HepG2 (cell line): ENCODE data around the gene GPR148. TPM values are rescaled to one million over a fixed set of nuclear protein-coding genes. Genes with fewer than 3 reads are reported as not detected.
A peak's percentile ranks its signal among the peaks of the same experiment; 100 is the strongest.

ENCODE experiments used
- AGO1 ChIP-seq: fragments of 200-400 bp; formaldehyde crosslinking; IDR thresholded peaks from 2 replicates; pipeline ENCODE4 v1.6.1; 2017; ENCODE audit warnings: mild to moderate bottlenecking, low read depth, low read length, moderate library complexity; ENCODE audit not compliant: poor library complexity, severe bottlenecking
- ATF5 ChIP-seq: sonication (generic); formaldehyde crosslinking; IDR thresholded peaks from 2 replicates; pipeline ENCODE4 v1.4.0; 2020; ENCODE audit warnings: mild to moderate bottlenecking, low read depth, missing genetic modification reagents
- BORCS8-MEF2B ChIP-seq: sonication (generic); formaldehyde crosslinking; IDR thresholded peaks from 2 replicates; pipeline ENCODE4 v1.8.0; 2022; ENCODE audit warnings: mild to moderate bottlenecking, missing genetic modification reagents
- CSRNP2 ChIP-seq: sonication (generic); formaldehyde crosslinking; conservative IDR thresholded peaks from 2 replicates; pipeline ENCODE4 v1.8.0; 2022; ENCODE audit warnings: low read depth, missing genetic modification reagents
- DMTF1 ChIP-seq: sonication (generic); formaldehyde crosslinking; IDR thresholded peaks from 2 replicates; pipeline ENCODE4 v1.4.0; 2020; ENCODE audit warnings: mild to moderate bottlenecking, missing genetic modification reagents
- HNF1A ChIP-seq, 2 experiments: sonication (generic) in 1 of 2; formaldehyde crosslinking in 1 of 2; IDR thresholded peaks; 2 replicates each; pipeline versions ENCODE4 v1.4.0 to v1.6.1; 2016 to 2020; ENCODE audit warnings: borderline replicate concordance in 1 of 2, low read depth in 1 of 2, mild to moderate bottlenecking in 1 of 2, missing genetic modification reagents in 1 of 2
- PBX3 ChIP-seq: sonication (generic); formaldehyde crosslinking; IDR thresholded peaks from 2 replicates; pipeline ENCODE4 v1.8.1; 2023; ENCODE audit warnings: missing genetic modification reagents, inconsistent platforms, borderline replicate concordance
- SMYD3 ChIP-seq: sonication (generic); formaldehyde crosslinking; IDR thresholded peaks from 2 replicates; pipeline ENCODE4 v1.8.1; 2023; ENCODE audit warnings: mild to moderate bottlenecking, missing genetic modification reagents
- UBTF ChIP-seq: sonication (generic); formaldehyde crosslinking; IDR thresholded peaks from 2 replicates; pipeline ENCODE4 v1.4.0; 2020; ENCODE audit warnings: mild to moderate bottlenecking, missing genetic modification reagents
- ZNF10 ChIP-seq: sonication (generic); formaldehyde crosslinking; IDR thresholded peaks from 2 replicates; pipeline ENCODE4 v1.4.0; 2020; ENCODE audit warnings: mild to moderate bottlenecking, low read depth, missing genetic modification reagents, borderline replicate concordance
- ZNF501 ChIP-seq: sonication (generic); formaldehyde crosslinking; IDR thresholded peaks from 2 replicates; pipeline ENCODE4 v1.5.1; 2020; ENCODE audit warnings: mild to moderate bottlenecking, moderate library complexity, missing genetic modification reagents
- polyA plus RNA-seq, 8 experiments: library from polyadenylated mRNA; depleted of rRNA in 3 of 8; stranded (reverse) in 7 of 8; unstranded in 1 of 8; fragments of >200 nt; fragmentation: Illumina TruSeq in 4 of 8; extraction: Trizol in 4 of 8; gene quantifications; 2 replicates each; pipeline versions ENCODE4 v1.2.1 to v1.2.3, GENCODE V29; 2011 to 2016; ENCODE audit warnings: low read depth in 4 of 8, missing spikeins in 1 of 8, mixed read lengths in 1 of 8; ENCODE audit not compliant: insufficient read depth in 1 of 8
- total RNA-seq, 5 experiments: library from RNA; depleted of rRNA; stranded (reverse); fragments of >200 nt; fragmentation: Illumina TruSeq; extraction: Trizol; gene quantifications; 2 replicates each; pipeline ENCODE4 v1.2.3, GENCODE V29; 2016; ENCODE audit warnings: low read depth in 1 of 5

GPR148 gene
- total and polyA plus RNA-seq, 2 of the 13 experiments (the other 11 are each of a cell fraction or from before 2014, with no cell fraction given) = not detected

- TF ChIP-seq UBTF (CRISPR knock-in tag) (no peak), DMTF1 (CRISPR knock-in tag) (no peak), PBX3 (no peak), CSRNP2 (CRISPR knock-in tag) (no peak), BORCS8-MEF2B (CRISPR knock-in tag) (peak; percentile 30; the same call in 1 of the 2 replicates), AGO1 (no peak), ZNF501 (CRISPR knock-in tag) (no peak), SMYD3 (CRISPR knock-in tag) (no peak), ATF5 (no peak), ZNF10 (no peak), HNF1A (IDR thresholded peaks at IDR 0.05; ENCODE audit: low read depth) (no peak), HNF1A (CRISPR knock-in tag; IDR thresholded peaks at IDR 0.05; ENCODE audit: borderline replicate concordance) (peak; percentile 73; the same call in 1 of the 2 replicates)
Observed at GRCh38 chr2:130744287-130745117, 15.6 kb downstream of the GPR148 start (continued).
